Caki2 (cell line): ENCODE measurements around the gene MEX3A. TPM values are rescaled to one million over a fixed set of nuclear protein-coding genes. Genes with fewer than 3 reads are reported as not detected.
A peak's percentile ranks its signal among the peaks of the same experiment; 100 is the strongest.
"Not testable (repeated sequence)": the region's sequence is repeated elsewhere in the genome, so short reads cannot be mapped to it uniquely, and the experiment has no call there.

ENCODE experiments used
- DNase-seq: peaks from one replicate; pipeline ENCODE4 v3.0.0-alpha.2; 2015; ENCODE audit warnings: low read depth
- in situ Hi-C: cut with HindIII; loops from 2 replicates; pipeline ENCODE4 v1.10.0; 2016; ENCODE audit warnings: low sequenced_read_pairs, low pct_unique_long_range_greater_than_20kb, mixed read lengths
- total RNA-seq: library from RNA; depleted of rRNA; stranded (reverse); fragments of >200 nt; shearing (Covaris generic); gene quantifications from 2 replicates; pipeline ENCODE4 v1.2.3, GENCODE V29; 2014; ENCODE audit warnings: low replicate concordance; rRNA removed

MEX3A gene
- total RNA-seq, 1 experiment from 2014 or later, result 0.64 TPM

- in situ Hi-C loops, result no loop called here
- peak; percentile 56 for DNase-seq
These were observed 31.9 kb downstream of the MEX3A start for GRCh38 chr1:156050376-156050775.

- DNase-seq, result no peak
- in situ Hi-C loops, result no loop called here
These were observed 33.5 kb downstream of the MEX3A start for GRCh38 chr1:156048663-156049258.

GRCh38 chr1:156045076-156045475, 37.2 kb downstream of the MEX3A start:
- no peak for DNase-seq
- in situ Hi-C loops, result no loop called here

GRCh38 chr1:156042828-156043227, 39.4 kb downstream of the MEX3A start:
- DNase-seq, result no peak
- in situ Hi-C loops, result no loop called here

- in situ Hi-C loops, DNase-seq: not testable (repeated sequence)
These were observed 47.3 kb downstream of the MEX3A start for GRCh38 chr1:156034991-156035390.

- in situ Hi-C loops, result no loop called here
- DNase-seq, result no peak
These were observed 49.3 kb downstream of the MEX3A start for GRCh38 chr1:156033011-156033410.

- no peak for DNase-seq
- in situ Hi-C loops, result no loop called here
These were observed 55.7 kb downstream of the MEX3A start for GRCh38 chr1:156026588-156026987.

- no peak for DNase-seq
- in situ Hi-C loops, result no loop called here
These were observed 56.4 kb downstream of the MEX3A start for GRCh38 chr1:156025876-156026275.

- in situ Hi-C loops, result no loop called here
These were observed 57.5 kb downstream of the MEX3A start for GRCh38 chr1:156024801-156025200.

More at GRCh38 chr1:156024801-156025200, 57.5 kb downstream of the MEX3A start:
- DNase-seq, result no peak

Other genes starting within 250 kb of the MEX3A start
- gene GON4L, start 225.3 kb downstream of the MEX3A start, total RNA-seq, result 7.9 and 9.5 TPM in 2 replicates
- gene SYT11, start 222.9 kb downstream of the MEX3A start, total RNA-seq, result 0.03 TPM in 1 of 2 replicates, not detected in the other
- 58.6 and 109 TPM in 2 replicates for gene RIT1, start 171.1 kb downstream of the MEX3A start, total RNA-seq
- 9.8 and 33.9 TPM in 2 replicates for gene KHDC4, start 148.1 kb downstream of the MEX3A start, total RNA-seq
- not detected in 2 replicates for gene RXFP4, start 140.8 kb downstream of the MEX3A start, total RNA-seq
- 58.1 and 63.9 TPM in 2 replicates for gene ARHGEF2, start 103.9 kb downstream of the MEX3A start, total RNA-seq
- gene SSR2, start 61.5 kb downstream of the MEX3A start, total RNA-seq, result 305 and 404 TPM in 2 replicates
- gene UBQLN4, start 28.7 kb downstream of the MEX3A start, total RNA-seq, result 12.4 and 36.6 TPM in 2 replicates
- 14.3 and 28.3 TPM in 2 replicates for gene LAMTOR2, start 27.7 kb downstream of the MEX3A start, total RNA-seq
- not detected in 2 replicates for gene RAB25, start 21.3 kb downstream of the MEX3A start, total RNA-seq
- gene LMNA, start 32.2 kb upstream of the MEX3A start, total RNA-seq, result 652 and 715 TPM in 2 replicates
- 1.9 and 2.0 TPM in 2 replicates for gene SEMA4A, start 71.1 kb upstream of the MEX3A start, total RNA-seq
- 11.8 and 15.9 TPM in 2 replicates for gene SLC25A44, start 111.6 kb upstream of the MEX3A start, total RNA-seq
- gene PMF1, start 130.5 kb upstream of the MEX3A start, total RNA-seq, result 81.6 and 115 TPM in 2 replicates
- not detected in 2 replicates for gene BGLAP, start 159.7 kb upstream of the MEX3A start, total RNA-seq
- gene PAQR6, start 165.6 kb upstream of the MEX3A start, total RNA-seq, result not detected in 2 replicates
- 52.9 and 53.1 TPM in 2 replicates for gene SMG5, start 200.4 kb upstream of the MEX3A start, total RNA-seq
- 1.4 and 2.5 TPM in 2 replicates for gene TMEM79, start 201.9 kb upstream of the MEX3A start, total RNA-seq
- 79.0 and 119 TPM in 2 replicates for gene GLMP, start 213.2 kb upstream of the MEX3A start, total RNA-seq
- gene VHLL, start 216.8 kb upstream of the MEX3A start, total RNA-seq, result not detected in 2 replicates